Panc1 (cell line): ENCODE measurements around the gene CLK3.

Source experiments
- CTCF ChIP-seq: fragments of 450-650 bp; IDR thresholded peaks from 2 replicates; pipeline ENCODE4 v1.5.1; 2017; ENCODE audit warnings: mild to moderate bottlenecking
- POLR2AphosphoS5 ChIP-seq: IDR thresholded peaks from 2 replicates; pipeline ENCODE4 v1.6.1; 2012; ENCODE audit warnings: mild to moderate bottlenecking, low read depth, low read length, moderate library complexity
- TCF7L2 ChIP-seq: IDR thresholded peaks from 2 replicates; pipeline ENCODE4 v1.6.1; 2011; ENCODE audit warnings: mild to moderate bottlenecking, low read depth, low read length, inconsistent platforms

- no peak for TF ChIP-seq CTCF
- TF ChIP-seq POLR2AphosphoS5, result no peak
- TF ChIP-seq TCF7L2, result no peak
Measured at GRCh38 chr15:74624020-74624602, 8.5 kb downstream of the CLK3 start.
